Medulla oblongata (tissue), 1 donor: Measurements from ENCODE around the gene ACADVL.

Experiments used
- DNase-seq: peaks from one replicate; pipeline ENCODE4 v3.0.0-alpha.2; 2015; ENCODE audit errors: extremely low spot score

The ACADVL gene

DNA sequence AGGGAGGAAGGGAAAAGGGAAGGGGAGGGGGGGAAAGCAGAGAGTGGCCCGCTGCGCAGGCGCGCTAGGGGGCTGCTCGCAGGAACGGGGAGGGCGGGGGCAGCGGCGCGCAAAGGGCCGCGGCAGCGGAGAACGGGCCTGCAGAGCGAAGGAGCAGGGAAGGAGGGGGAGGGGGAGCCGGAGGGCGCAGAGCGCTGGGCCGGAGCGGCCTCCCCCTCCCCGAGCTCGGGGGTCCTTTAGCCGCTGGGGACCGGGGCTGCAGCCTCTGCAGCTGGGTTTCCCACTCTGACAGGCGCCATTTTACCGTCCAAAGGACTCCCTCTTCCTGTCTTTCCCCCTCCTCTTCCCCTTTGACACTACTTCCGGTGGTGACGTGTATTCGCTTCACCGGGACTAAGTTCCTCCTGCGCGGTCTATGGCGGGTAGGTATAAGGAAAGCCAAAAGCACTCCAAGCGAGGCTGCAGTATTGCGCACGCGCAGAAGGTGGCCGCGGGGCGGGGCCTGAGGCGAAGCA is 32.0 kb downstream of the ACADVL start, which contains the start of gene CTDNEP1:
Gene CTDNEP1 (minus strand): TSS at position 74 of the 515 bp plus-strand sequence. CDS start 438 bp downstream, outside the sequence.
- DNase-seq = peak; percentile 100

DNA sequence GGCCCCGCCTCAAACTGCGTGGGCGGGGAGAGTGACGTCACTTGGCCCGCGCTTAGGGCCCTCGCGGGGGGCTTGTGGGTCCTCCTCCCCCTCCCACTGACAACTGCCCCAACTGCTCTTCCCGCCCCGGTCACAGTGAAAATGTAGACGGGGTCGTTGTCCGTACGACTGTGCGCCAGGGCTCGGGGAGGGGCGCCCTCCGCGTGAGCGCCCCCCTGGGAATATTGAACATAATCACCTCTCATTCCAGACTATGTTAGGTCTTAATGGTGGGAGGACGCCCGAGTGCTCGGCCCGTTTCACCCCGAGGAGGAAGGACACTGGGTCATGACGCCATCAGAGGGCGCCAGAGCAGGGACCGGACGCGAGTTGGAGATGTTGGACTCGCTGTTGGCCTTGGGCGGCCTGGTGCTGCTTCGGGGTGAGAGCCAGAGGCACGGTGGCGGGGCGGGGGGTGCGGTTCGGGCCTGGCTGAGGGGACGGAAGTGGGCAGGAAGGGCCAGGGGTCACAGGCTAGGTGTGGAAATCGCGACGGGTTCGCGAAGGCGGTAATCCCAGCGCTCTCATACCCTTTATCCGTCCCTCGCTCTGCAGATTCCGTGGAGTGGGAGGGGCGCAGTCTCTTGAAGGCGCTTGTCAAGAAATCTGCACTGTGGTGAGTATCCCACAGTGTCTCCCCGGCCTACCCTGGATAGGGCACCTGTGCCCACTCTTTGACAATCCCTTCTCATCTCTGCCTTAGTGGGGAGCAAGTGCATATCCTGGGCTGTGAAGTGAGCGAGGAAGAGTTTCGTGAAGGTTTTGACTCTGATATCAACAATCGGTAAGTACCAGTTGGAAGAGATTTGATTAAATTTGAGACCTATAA is 32.7 kb downstream of the ACADVL start, which contains the start of gene ELP5:
Gene ELP5 (plus strand): TSS at position 40 of the 868 bp plus-strand sequence. CDS start 336 bp downstream, at position 376.
- peak; percentile 95 for DNase-seq

DNA sequence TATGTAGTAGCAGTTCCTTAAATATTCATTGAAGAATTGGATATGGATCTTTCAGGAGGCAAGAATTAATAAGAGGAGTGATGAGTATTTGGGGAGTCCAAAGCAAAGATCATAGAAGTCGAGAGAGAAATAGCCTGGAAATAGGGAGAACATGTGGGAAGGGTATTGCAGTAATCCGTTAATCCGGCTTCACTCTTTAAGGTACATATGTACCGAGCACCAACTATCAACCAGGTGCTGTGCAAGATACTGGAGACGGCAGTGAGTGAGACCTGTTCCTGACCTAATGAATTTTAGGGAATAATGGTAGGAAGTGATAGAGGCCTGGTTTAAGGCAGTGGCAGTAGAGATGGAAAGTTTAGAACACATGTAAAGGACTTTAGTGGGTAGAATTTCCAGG is 33.3 kb downstream of the ACADVL start:
- DNase-seq = no peak

DNA sequence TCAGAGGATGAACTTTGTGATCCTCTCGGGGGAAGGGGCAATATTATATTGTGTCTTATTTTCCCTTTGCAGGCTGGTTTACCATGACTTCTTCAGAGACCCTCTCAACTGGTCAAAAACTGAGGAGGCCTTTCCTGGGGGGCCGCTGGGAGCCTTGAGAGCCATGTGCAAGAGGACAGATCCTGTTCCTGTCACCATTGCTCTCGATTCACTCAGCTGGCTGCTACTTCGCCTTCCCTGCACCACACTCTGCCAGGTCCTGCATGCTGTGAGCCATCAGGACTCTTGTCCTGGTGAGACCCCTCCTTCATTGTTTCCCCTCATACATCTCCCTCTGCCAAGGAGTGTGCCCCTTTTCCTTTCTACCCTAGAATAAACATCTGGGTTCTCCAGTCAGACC is 34.8 kb downstream of the ACADVL start:
- no peak for DNase-seq

DNA sequence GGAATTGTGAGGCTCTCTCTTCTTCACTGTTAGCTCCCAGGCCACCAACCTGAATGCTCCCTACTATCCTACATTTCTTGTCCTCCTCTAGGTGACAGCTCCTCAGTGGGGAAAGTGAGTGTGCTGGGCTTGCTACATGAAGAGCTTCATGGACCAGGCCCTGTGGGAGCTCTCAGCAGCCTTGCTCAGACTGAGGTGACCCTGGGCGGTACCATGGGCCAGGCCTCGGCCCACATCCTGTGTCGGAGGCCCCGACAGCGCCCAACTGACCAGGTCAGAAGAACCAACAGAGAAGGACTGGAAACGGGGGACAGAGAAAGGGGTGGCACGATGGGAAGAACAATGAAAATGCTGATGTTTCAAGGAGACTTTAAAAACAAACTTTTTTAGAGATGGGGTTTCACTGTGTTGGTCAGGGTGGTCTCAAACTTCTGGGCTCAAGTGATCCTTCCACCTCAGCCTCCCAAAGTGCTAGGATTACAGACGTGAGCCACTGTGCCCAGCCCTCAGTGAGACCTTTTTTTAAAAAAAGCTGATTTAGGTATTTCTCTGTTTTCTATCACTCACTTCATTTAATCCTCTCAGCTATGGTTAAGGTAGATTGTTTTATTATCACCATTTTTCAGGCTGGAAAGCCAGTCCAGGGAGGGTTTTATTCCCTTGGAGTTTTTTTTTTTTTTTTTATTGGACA is 37.2 kb downstream of the ACADVL start:
- DNase-seq = no peak

DNA sequence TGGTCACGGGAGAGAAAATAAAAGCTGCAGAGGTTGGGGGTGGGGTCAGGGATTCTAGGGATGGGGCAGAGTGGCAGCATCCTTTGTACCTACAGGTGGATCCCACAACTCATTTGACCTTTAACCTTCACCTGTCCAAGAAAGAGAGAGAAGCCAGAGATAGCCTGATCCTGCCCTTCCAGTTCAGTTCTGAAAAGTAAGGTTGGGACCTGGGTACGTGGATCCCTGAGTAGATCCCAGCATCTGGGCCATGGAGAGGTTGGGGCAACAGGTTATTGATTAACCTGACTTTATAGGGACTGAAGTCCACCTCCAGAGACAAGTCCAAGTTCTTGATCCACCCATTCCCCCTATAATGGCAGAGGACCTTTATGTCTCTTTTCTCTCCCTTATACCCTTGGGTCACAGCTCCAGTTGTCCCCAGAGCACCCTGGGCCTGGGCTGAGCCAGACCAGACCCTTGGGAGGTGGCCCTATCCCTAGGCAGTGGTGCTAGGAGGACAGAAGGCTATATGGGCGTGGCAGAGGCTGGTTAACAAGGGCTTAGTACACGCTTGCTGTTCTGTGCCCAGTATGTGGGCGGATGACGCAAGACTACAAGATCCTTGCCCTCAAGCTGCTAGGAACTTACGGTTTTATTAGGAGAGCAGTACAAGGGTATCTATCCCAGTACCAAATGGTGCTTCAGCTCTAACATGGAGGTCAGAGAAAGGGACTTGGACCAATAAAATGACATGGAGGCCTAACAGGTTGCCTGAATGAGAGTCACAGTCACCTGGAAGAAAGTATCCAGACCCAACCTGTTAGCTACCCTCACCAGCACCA is 39.2 kb downstream of the ACADVL start:
- no peak for DNase-seq

DNA sequence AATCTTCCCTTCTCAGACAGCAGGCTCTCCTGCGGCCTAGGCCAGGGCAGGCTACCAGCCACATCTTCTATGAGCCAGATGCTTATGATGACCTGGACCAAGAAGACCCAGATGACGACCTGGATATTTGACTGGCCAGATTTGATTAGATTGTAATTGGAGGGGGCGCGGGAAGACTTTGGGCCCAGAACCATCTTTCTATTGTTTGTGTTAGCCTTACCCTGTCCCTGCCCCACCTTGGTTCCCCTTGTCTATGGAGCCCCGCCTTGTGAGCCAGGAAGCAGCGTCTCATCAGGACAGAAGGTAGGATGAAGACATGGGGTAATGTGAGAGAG is 39.8 kb downstream of the ACADVL start:
- no peak for DNase-seq

DNA sequence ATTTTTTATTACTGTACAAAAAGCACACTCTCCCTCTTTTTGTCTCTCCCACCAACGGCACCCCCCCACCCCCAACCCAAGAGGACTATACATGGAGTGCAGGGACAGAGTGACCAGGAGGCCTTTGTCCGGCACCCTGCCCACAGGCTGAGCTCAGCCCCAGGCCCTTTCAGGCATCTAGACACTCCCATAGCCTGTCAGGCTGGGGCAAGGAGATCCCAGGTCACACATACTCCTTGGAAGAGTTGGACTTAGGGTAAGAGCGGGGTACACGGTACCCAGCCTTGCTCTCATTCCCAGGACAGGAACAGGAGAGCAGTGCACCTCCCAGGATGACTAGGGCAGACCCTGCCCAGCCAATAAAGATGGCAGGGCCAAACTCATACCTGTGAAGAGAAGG is 40.4 kb downstream of the ACADVL start:
- DNase-seq = no peak

DNA sequence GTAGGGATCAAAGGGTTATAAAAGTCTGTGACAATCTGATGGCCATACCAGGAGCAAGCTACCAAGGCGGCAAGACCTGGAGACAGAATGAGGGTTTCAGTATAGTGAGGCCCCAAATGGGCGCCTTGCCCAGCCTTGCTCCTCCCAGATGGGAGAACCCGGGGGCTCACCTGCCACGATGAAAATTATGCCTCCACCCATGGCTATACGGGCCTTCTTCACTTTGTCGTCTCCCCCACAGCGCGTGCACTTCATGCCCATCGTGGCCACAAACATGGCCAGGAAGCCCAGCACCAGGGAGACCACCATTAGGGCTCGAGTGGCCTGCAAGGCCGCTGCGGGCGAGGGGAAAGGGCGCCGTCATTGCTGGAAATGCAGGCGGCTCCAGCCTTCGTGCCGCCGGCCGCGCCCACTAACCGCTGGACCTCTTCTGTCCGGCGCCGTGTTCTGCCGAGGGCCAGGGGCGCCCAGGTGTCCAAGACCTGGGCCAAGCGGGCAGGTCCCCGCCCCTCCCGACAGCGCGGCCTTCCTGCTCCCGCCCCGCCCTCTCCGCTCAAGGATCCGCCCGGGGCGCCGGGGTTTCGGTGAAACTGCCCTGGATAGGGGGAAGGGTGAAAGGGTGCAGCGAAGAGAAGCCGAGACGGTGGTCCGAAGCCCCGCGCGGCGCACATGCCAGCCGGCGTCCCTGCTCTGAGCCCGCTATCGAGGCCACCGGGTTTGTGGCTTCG is 41.1 kb downstream of the ACADVL start:
- DNase-seq = no peak

DNA sequence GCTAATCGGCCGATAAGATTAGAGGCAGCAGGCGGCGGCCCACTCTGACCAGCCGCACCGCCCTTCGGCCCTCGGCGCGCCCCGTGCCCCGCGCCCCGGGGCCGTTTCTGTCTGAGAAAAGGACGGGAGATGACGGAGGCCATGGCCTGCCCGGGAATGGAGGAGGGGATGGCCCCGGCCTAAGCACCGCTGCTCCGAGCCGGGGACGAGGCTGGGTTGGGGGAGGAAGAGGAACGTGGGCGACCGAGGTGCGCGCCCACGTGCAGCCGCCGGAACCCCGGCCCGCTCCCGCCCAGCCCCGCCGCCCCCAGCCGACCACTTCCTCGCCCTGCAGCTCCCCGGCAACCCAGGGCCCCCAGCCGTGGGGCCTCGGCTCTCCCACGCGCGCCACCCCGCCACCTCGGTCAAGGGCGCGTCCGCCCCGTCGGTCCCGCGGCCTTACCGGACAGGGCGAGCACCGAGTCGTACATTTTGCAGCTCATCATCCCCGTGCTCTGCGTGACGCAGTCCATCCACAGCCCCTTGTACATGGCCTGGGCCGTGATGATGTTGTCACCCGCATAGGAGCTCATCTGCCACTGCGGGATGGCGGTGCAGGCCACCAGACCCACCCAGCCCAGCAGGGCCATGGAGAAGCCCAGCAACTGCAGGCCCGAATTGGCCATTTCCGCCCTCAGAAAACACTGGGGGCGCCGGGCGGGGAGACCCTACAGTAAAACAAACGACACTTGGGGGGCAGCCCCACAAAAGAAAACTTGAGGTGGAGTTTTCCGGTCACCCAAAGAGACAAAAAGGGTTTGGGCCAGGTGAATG is 41.8 kb downstream of the ACADVL start:
- DNase-seq = no peak

DNA sequence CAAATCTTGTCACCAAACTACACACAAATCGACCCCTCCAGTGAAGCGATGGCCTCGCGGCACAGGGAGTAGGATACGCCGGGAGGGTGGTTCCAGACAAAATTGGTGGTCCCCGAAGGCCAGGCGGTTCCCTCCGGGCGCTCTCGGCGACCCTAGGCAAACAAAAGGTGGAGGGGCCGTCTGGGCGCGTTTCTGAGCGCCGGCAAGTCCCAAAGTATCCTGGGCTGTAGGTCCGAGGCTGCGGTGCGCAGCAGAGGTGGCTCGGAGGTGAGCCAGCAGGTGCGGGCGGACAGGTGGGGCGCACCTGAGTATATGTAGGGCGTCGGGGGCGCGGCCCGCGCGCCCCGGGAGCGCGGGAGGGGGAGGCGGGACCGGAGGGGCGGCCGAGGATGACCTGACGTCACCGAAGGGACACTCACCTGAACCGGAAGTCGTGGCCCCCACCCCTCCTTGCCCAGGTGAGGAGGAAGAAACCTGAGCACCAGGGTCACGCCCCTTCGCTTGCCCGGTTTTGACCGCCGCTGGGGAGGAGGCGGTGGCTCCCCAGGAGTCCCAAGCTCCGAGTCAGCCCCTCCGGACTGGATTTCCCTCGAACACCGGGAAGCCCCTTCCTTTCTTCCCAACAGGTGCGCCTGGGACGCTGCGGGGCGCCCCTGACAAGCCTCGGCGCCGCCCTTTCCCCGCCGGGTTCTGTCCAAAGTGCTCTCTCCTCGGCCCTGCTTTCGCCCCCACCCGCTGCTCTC is 42.6 kb downstream of the ACADVL start, which contains the start of gene CLDN7:
Gene CLDN7 (minus strand): TSS at position 287 of the 743 bp plus-strand sequence. CDS start 435 bp downstream, outside the sequence.
- no peak for DNase-seq

DNA sequence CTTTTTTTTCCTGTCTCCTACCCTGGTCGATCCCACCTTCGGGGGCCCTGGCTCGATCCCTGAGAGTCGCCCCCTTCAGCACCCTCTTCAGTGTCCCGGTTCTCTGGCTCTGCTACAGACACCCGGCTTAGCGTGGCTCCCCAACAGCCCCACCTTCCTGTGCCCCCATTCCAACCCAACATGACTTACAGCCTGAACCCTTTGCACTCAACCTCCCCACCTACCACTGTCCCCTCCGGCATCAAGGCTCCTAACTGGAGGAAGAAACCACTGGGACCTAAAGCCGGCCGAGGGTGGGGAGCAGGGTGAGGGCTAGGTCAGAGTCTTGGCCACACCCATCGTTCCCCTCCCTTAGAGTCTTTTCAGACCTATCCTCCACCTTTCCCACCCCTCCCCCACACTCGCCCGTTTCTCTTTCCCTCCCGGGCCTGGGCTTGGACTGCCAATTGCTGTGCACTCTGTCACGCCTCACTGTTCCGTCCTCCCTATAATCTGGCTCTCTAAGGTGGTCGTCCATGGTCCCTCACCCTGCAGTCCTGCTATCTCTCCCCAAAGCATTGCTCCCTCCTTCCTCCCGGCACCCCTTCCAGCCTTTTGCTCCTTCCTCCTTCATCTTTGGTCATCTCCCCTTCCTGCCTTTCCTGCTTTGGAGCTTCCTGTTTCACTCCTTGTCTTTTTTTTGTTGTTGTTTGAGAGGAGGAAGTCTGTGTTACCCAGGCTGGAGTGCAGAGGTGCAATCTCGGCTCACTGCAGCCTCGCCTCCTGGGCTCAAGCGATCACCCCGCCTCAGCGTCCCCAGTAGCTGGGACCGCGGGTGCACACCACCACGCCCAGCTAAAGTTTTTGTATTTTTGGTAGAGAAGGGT is 43.4 kb downstream of the ACADVL start:
- DNase-seq = no peak

DNA sequence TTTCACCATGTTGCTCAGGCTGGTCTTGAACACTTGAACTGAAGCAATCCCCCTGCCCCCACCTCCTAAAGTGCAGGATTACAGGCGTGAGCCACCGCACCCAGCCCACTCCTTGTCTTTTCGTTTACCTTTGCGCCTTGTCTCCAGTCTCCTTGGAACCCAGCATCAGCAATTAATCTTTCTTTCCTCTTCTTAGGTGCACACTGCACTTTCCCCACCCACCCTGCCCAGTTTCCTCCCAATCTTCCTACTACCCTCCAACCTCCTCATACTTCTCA is 44.0 kb downstream of the ACADVL start:
- DNase-seq = no peak

DNA sequence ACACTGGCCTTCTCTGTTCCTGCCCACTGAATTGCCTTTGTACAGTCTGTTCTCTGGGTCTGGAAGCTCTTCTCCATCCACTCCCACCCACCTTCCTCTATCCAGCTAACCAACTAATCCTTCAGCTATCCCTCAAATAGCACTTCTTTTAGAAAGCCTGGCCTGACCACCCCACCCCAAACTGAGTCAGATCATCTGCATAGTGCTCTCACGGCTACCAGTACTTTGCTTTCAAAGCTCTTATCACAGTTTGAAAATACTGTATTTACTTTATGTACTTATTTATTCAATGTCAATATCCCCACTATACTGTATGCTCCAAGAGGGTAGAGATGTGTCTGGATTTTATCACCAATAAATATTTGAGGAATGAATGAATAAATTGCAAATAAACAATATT is 47.0 kb downstream of the ACADVL start:
- no peak for DNase-seq
